OCI-LY1 (cell line): ENCODE measurements around the gene RAD23B.

Source experiments
- CTCF ChIP-seq: fragments of 200-600 bp; sonication (generic), shearing (Covaris generic); IDR thresholded peaks from 2 replicates; pipeline ENCODE4 v1.5.1; 2017; ENCODE audit warnings: mild to moderate bottlenecking, antibody characterized with exemption, low read length, moderate library complexity, mixed read lengths
- EZH2 ChIP-seq: fragments of 200-600 bp; sonication (generic), shearing (Covaris generic); IDR thresholded peaks from 2 replicates; pipeline ENCODE4 v1.8.0; 2017; ENCODE audit warnings: borderline replicate concordance, mixed run types, mild to moderate bottlenecking, antibody characterized with exemption, low read length, moderate library complexity, mixed read lengths

DNA sequence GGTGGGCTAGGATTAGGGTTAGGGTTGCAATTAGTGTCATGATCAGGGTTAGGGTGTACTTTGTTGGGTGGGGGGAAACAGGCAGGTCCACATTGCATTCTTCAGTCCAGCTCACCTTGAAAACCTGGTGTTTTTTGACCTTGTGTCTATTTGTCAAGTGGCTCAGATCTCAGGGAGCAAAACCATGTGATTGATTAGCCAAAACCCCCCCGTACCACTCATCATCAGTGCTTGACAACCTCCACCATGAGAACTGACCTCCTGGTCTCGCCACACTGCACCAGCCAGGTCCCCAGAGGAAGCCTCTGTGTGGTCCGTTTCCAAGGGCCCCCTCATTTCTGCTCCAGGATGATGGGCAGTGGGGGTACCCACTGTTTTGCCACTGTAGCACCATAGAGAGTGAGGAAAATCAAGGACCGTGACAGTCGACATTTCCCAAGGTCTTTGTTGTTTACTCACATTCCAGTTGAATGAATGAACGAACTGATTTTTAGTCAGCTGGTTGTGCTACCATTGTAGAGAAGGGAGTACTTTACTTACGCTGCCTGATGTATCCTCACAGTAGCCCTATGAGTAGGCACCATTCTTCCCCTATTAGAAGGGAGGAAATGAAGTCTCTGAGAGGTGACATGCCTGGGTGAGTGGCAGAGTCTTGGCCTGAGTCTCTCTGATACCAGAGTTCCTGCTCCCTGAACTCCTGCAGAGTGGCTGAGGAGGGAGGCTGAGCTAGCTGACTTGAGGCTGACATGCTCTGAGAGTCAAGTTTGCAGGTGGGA, 84.8 kb downstream of the RAD23B start:
- TF ChIP-seq CTCF (no peak), EZH2 (no peak)
